Measurements from ENCODE around the gene CDH4. TPM values are rescaled to one million over a fixed set of nuclear protein-coding genes. Genes with fewer than 3 reads are reported as not detected.

The CDH4 gene
- total and polyA plus RNA-seq, 2 of the 8 experiments (the other 6 are each of a cell fraction or from before 2014, with no cell fraction given) = 4.3 to 7.9 TPM

DNA sequence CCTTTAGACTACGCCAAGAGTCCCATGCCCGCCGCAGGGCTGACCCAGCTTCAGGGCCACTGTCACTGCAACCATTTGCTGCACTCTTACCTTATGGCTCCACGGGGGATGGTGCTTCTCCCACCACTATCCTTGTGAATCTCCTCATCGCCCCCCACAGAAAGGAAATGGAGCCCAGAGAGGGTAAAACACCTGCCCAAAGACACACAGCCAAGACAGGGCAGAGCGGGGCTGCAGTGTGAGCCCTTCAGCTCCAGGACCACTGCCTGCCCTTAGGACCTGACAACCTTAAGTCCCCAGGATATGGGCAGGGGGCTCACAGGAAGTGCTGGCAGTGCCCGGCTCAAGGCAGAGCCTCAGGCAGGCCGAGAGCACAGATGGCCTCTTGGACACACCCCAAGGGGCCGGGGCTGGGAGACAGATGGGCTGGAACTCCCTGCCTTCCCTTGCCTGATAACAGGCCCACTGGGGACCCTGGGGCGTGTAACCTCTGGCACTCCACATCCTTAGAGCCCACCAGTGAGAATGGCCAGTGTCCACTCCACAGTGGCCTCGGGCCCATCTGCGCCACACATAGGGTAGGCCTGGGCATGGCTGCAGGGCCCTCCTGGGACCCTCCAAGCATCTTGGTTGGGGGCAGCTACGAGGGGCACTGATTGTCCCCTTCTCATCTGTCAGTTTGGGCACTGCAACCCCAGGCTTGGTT lies 548.5 kb downstream of the CDH4 start (continued):
- TF ChIP-seq, protein P1, sequence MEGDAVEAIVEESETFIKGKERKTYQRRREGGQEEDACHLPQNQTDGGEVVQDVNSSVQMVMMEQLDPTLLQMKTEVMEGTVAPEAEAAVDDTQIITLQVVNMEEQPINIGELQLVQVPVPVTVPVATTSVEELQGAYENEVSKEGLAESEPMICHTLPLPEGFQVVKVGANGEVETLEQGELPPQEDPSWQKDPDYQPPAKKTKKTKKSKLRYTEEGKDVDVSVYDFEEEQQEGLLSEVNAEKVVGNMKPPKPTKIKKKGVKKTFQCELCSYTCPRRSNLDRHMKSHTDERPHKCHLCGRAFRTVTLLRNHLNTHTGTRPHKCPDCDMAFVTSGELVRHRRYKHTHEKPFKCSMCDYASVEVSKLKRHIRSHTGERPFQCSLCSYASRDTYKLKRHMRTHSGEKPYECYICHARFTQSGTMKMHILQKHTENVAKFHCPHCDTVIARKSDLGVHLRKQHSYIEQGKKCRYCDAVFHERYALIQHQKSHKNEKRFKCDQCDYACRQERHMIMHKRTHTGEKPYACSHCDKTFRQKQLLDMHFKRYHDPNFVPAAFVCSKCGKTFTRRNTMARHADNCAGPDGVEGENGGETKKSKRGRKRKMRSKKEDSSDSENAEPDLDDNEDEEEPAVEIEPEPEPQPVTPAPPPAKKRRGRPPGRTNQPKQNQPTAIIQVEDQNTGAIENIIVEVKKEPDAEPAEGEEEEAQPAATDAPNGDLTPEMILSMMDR (IDR thresholded peaks at IDR 0.05; ENCODE audit: control extremely low read depth in 1 of 3, insufficient read depth in 1 of 3, low read depth in 1 of 3, low read length in 3 of 3) = no peak
- TF ChIP-seq EP300 (IDR thresholded peaks at IDR 0.05; ENCODE audit: borderline replicate concordance in 1 of 2, low read depth in 2 of 2, low read length in 2 of 2) = no peak
- no peak for TF ChIP-seq CEBPB (IDR thresholded peaks at IDR 0.05; ENCODE audit: low read depth, low read length)
- TF ChIP-seq SP1 (IDR thresholded peaks at IDR 0.05; ENCODE audit: low read depth, low read length) = no peak
- TF ChIP-seq SAP30 (IDR thresholded peaks at IDR 0.05; ENCODE audit: insufficient read depth, insufficient replicate concordance, low read length) = no peak
- TF ChIP-seq KDM5A (IDR thresholded peaks at IDR 0.05; ENCODE audit: low read length) = no peak
- TF ChIP-seq, protein P2, sequence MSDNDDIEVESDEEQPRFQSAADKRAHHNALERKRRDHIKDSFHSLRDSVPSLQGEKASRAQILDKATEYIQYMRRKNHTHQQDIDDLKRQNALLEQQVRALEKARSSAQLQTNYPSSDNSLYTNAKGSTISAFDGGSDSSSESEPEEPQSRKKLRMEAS (IDR thresholded peaks at IDR 0.05) = no peak
- no peak for TF ChIP-seq SP2 (IDR thresholded peaks at IDR 0.05; ENCODE audit: low read length)
- no peak for TF ChIP-seq KDM1A (IDR thresholded peaks at IDR 0.05; ENCODE audit: borderline replicate concordance, low read length)

All from H1 (cell line).